GM12891 (cell line): ENCODE data around the gene SMIM5.

Experiments used
- POLR2A ChIP-seq: IDR thresholded peaks from 2 replicates; pipeline ENCODE4 v1.6.1; 2011; ENCODE audit warnings: low read depth, low read length, control low read depth
- POLR2AphosphoS5 ChIP-seq: IDR thresholded peaks from 2 replicates; pipeline ENCODE4 v1.6.1; 2011; ENCODE audit warnings: low read depth, low read length, control low read depth
- SPI1 ChIP-seq: IDR thresholded peaks from 2 replicates; pipeline ENCODE4 v1.6.1; 2011; ENCODE audit warnings: low read depth, low read length, control low read depth
- TAF1 ChIP-seq: IDR thresholded peaks from 2 replicates; pipeline ENCODE4 v1.6.1; 2011; ENCODE audit warnings: low read depth, low read length, control low read depth

DNA sequence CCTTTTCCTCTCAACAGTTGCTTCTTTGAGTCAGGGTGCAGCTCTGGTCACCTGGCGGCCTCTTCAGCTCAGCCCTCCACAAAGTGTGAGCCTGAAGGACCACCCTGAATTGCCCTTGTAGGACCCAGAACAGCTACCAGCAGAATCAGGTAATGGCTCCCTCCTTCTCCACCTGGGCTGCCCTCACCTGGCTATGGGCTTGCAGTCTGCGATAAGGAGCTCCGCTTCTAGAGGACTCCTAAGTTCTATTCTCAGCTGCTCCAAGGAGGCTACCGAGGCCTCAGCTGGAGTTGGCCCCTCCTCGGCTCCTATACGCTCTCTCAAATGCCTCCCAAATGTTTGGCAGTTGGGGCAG is 13.4 kb downstream of the SMIM5 start:
- TF ChIP-seq POLR2AphosphoS5 (no peak), SPI1 (no peak), POLR2A (no peak), TAF1 (no peak)
